ENCODE results near the gene SLX4IP. TPM values are rescaled to one million over a fixed set of nuclear protein-coding genes. Genes with fewer than 3 reads are reported as not detected.

SLX4IP gene
- total and polyA plus RNA-seq, 2 of the 13 experiments (the other 11 are each of a cell fraction or from before 2014, with no cell fraction given) = 3.6 to 7.3 TPM

DNA sequence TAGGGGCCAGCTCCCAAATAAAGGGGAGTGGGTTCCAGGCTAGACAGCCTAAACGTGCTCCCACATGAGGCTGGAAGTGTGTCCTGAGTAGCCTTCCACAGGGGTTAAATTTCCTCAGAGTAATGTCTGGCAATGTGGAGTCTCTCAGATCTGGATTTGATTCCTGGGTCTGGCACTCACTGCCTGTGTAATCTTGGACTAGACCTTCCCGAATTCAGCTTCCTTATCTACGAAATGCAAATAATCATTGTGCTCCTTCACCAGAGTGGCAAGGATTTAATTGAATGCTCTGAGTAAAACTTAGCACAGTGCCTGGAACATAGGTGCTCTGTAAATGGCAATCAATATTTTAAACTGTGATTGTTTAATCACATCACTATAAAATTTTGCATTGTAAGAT, 114.4 kb downstream of the SLX4IP start (continued):
- TF ChIP-seq WIZ (CRISPR knock-in tag; IDR thresholded peaks at IDR 0.05) (no peak), TOE1 (CRISPR knock-in tag; IDR thresholded peaks at IDR 0.05) (no peak), ZNF326 (CRISPR knock-in tag; IDR thresholded peaks at IDR 0.05; ENCODE audit: borderline replicate concordance) (no peak), ZNF496 (CRISPR knock-in tag; IDR thresholded peaks at IDR 0.05; ENCODE audit: insufficient replicate concordance) (no peak), SRSF4 (IDR thresholded peaks at IDR 0.05; ENCODE audit: low read depth, low read length, poor library complexity, severe bottlenecking) (no peak), ZNF329 (CRISPR knock-in tag; IDR thresholded peaks at IDR 0.05; ENCODE audit: low read depth) (no peak), HNRNPH1 (optimal IDR thresholded peaks at IDR 0.05; ENCODE audit: low read depth, low read length) (no peak), HCFC1 (IDR thresholded peaks at IDR 0.05; ENCODE audit: low read depth, low read length) (no peak), ARNT2 (CRISPR knock-in tag; IDR thresholded peaks at IDR 0.05; ENCODE audit: low read depth) (no peak), MATR3 (CRISPR knock-in tag; IDR thresholded peaks at IDR 0.05) (no peak)
- TF ChIP-seq, protein P1, sequence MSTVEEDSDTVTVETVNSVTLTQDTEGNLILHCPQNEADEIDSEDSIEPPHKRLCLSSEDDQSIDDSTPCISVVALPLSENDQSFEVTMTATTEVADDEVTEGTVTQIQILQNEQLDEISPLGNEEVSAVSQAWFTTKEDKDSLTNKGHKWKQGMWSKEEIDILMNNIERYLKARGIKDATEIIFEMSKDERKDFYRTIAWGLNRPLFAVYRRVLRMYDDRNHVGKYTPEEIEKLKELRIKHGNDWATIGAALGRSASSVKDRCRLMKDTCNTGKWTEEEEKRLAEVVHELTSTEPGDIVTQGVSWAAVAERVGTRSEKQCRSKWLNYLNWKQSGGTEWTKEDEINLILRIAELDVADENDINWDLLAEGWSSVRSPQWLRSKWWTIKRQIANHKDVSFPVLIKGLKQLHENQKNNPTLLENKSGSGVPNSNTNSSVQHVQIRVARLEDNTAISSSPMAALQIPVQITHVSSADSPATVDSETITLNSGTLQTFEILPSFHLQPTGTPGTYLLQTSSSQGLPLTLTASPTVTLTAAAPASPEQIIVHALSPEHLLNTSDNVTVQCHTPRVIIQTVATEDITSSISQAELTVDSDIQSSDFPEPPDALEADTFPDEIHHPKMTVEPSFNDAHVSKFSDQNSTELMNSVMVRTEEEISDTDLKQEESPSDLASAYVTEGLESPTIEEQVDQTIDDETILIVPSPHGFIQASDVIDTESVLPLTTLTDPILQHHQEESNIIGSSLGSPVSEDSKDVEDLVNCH (CRISPR knock-in tag; IDR thresholded peaks at IDR 0.05) = no peak
- TF ChIP-seq, protein P2, sequence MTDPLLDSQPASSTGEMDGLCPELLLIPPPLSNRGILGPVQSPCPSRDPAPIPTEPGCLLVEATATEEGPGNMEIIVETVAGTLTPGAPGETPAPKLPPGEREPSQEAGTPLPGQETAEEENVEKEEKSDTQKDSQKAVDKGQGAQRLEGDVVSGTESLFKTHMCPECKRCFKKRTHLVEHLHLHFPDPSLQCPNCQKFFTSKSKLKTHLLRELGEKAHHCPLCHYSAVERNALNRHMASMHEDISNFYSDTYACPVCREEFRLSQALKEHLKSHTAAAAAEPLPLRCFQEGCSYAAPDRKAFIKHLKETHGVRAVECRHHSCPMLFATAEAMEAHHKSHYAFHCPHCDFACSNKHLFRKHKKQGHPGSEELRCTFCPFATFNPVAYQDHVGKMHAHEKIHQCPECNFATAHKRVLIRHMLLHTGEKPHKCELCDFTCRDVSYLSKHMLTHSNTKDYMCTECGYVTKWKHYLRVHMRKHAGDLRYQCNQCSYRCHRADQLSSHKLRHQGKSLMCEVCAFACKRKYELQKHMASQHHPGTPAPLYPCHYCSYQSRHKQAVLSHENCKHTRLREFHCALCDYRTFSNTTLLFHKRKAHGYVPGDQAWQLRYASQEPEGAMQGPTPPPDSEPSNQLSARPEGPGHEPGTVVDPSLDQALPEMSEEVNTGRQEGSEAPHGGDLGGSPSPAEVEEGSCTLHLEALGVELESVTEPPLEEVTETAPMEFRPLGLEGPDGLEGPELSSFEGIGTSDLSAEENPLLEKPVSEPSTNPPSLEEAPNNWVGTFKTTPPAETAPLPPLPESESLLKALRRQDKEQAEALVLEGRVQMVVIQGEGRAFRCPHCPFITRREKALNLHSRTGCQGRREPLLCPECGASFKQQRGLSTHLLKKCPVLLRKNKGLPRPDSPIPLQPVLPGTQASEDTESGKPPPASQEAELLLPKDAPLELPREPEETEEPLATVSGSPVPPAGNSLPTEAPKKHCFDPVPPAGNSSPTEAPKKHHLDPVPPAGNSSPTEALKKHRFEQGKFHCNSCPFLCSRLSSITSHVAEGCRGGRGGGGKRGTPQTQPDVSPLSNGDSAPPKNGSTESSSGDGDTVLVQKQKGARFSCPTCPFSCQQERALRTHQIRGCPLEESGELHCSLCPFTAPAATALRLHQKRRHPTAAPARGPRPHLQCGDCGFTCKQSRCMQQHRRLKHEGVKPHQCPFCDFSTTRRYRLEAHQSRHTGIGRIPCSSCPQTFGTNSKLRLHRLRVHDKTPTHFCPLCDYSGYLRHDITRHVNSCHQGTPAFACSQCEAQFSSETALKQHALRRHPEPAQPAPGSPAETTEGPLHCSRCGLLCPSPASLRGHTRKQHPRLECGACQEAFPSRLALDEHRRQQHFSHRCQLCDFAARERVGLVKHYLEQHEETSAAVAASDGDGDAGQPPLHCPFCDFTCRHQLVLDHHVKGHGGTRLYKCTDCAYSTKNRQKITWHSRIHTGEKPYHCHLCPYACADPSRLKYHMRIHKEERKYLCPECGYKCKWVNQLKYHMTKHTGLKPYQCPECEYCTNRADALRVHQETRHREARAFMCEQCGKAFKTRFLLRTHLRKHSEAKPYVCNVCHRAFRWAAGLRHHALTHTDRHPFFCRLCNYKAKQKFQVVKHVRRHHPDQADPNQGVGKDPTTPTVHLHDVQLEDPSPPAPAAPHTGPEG (CRISPR knock-in tag; IDR thresholded peaks at IDR 0.05) = no peak
- TF ChIP-seq, protein P3, sequence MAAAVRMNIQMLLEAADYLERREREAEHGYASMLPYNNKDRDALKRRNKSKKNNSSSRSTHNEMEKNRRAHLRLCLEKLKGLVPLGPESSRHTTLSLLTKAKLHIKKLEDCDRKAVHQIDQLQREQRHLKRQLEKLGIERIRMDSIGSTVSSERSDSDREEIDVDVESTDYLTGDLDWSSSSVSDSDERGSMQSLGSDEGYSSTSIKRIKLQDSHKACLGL (CRISPR knock-in tag; IDR thresholded peaks at IDR 0.05) = no peak
